A673 (cell line): Measurements from ENCODE around the gene FBXO42.

Experiments used
- EZH2 ChIP-seq: fragments of 200-600 bp; sonication (generic); IDR thresholded peaks from 2 replicates; pipeline ENCODE4 v1.6.1; 2017; ENCODE audit warnings: borderline replicate concordance, low read depth, mild to moderate bottlenecking, mixed read lengths, antibody characterized with exemption, low read length; ENCODE audit not compliant: poor library complexity, severe bottlenecking
- TF ChIP-seq, protein P1 (sequence below): fragments of 300-800, 200-600 bp; sonication (generic); conservative IDR thresholded peaks from 2 replicates; pipeline ENCODE4 v1.5.1; 2017; ENCODE audit warnings: low read depth, mild to moderate bottlenecking, antibody characterized with exemption, low read length, moderate library complexity, mixed read lengths

DNA sequence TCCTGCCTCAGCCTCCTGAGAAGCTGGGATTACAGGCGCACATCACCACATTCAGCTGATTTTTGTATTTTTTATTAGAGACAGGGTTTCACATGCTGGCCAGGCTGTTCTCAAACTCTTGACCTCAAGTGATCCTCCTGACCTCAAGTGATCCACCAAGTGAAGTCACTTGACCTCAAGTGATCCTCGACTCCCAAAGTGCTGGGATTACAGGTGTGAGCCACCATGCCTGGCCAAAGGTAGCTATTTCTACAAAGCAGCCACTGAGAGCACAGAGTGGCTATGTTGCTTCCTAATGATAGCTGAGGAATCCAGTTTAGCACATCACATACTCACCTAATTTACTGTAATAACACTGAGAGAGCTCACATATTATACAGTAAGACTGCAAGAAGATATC, 70.5 kb downstream of the FBXO42 start:
- TF ChIP-seq, protein P1, sequence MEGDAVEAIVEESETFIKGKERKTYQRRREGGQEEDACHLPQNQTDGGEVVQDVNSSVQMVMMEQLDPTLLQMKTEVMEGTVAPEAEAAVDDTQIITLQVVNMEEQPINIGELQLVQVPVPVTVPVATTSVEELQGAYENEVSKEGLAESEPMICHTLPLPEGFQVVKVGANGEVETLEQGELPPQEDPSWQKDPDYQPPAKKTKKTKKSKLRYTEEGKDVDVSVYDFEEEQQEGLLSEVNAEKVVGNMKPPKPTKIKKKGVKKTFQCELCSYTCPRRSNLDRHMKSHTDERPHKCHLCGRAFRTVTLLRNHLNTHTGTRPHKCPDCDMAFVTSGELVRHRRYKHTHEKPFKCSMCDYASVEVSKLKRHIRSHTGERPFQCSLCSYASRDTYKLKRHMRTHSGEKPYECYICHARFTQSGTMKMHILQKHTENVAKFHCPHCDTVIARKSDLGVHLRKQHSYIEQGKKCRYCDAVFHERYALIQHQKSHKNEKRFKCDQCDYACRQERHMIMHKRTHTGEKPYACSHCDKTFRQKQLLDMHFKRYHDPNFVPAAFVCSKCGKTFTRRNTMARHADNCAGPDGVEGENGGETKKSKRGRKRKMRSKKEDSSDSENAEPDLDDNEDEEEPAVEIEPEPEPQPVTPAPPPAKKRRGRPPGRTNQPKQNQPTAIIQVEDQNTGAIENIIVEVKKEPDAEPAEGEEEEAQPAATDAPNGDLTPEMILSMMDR, result no peak
- TF ChIP-seq EZH2, result no peak
